H1 (cell line): Measurements from ENCODE around the gene COL20A1. TPM values are rescaled to one million over a fixed set of nuclear protein-coding genes. Genes with fewer than 3 reads are reported as not detected.

Source experiments
- EP300 ChIP-seq, 2 experiments: IDR thresholded peaks; 1 replicate in 1 of 2; 2 replicates in 1 of 2; pipeline ENCODE4 v1.6.1; 2011 to 2012; ENCODE audit warnings: low read depth in 2 of 2, low read length in 2 of 2, mild to moderate bottlenecking in 2 of 2, borderline replicate concordance in 1 of 2, inconsistent platforms in 1 of 2, moderate library complexity in 1 of 2
- polyA plus RNA-seq, 7 experiments: library from polyadenylated mRNA; depleted of rRNA in 3 of 7; stranded (reverse) in 5 of 7; unstranded in 2 of 7; fragments of >200 nt in 5 of 7; fragments of 200-250 nt in 2 of 7; gene quantifications; 1 replicate in 5 of 7; 2 replicates in 1 of 7; 4 replicates in 1 of 7; pipeline versions ENCODE4 v1.2.1 to v1.2.3, GENCODE V29; 2011 to 2013; ENCODE audit warnings: missing spikeins in 2 of 7, mixed read lengths in 2 of 7
- total RNA-seq: library from RNA; stranded (reverse); fragmentation: NEBNext Ultra II Directional; extraction: Animal tissue kit (Norgen Biotek cat#: 25700); gene quantifications from 2 replicates; pipeline ENCODE4 v1.2.1, GENCODE V29; 2021

COL20A1 gene
- total and polyA plus RNA-seq, 2 of the 8 experiments (the other 6 are each of a cell fraction or from before 2014, with no cell fraction given): 0.19 to 0.21 TPM

DNA sequence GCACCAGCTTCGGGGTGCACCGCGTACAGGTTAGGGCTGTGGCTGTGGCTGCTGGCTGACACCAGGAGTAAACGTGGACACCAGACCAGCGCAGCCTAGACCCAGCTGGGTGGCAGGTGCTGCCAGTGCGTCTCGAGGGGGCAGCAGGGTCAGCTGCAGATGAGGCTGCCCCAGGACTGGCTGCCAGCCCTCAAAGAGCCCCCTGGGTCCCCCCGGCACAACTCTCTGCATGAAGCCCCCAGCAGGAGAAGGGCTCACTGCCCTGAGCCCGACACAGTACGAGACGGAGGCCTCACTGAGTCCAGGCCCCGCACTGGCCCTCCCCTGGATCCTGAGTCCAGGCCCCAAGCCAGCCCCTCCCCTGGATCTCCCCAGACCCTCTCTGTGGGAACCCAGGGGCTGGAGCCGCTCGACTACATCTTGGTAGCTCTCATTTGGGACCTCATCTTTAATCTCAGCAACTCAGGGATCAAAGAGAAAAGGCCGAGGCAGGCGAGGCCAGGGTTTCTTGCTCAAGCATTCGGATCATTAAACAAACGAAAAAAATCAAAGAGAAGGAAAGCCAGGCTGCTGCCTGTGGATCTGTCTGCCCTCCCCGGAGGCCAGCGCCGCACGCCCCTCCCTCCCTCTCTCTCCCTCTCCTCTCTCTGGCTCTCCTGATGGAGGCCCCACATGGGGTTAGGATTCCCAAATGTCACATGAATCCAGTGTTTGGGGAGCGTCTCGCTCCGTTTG, 31.8 kb upstream of the COL20A1 start (continued):
- TF ChIP-seq EP300 (IDR thresholded peaks at IDR 0.05; ENCODE audit: borderline replicate concordance in 1 of 2, low read depth in 2 of 2, low read length in 2 of 2): no peak
